Endodermal cell (in vitro differentiated cells): ENCODE results near the gene MTG1. TPM values are rescaled to one million over a fixed set of nuclear protein-coding genes. Genes with fewer than 3 reads are reported as not detected.

Experiments used
- DNase-seq: peaks from one replicate; pipeline ENCODE4 v3.0.0-alpha.2; 2017
- H3K27ac ChIP-seq: 2 replicates; pipeline ENCODE4 v1.5.1; 2013; ENCODE audit warnings: mild to moderate bottlenecking, low read depth, low read length, moderate library complexity
- H3K27me3 ChIP-seq: 2 replicates; pipeline ENCODE4 v1.6.1; 2013; ENCODE audit warnings: mild to moderate bottlenecking, low read length, moderate library complexity; ENCODE audit not compliant: insufficient read depth, control insufficient read depth, poor library complexity, severe bottlenecking
- H3K36me3 ChIP-seq: 2 replicates; pipeline ENCODE4 v1.7.0; 2013; ENCODE audit warnings: mild to moderate bottlenecking, low read length, moderate library complexity; ENCODE audit not compliant: control insufficient read depth, insufficient read depth
- H3K4me1 ChIP-seq: one replicate; pipeline ENCODE4 v1.7.0; 2013; ENCODE audit warnings: low read length; ENCODE audit not compliant: control insufficient read depth, insufficient read depth
- H3K4me3 ChIP-seq: 2 replicates; pipeline ENCODE4 v1.5.1; 2013; ENCODE audit warnings: mild to moderate bottlenecking, low read length, moderate library complexity
- H3K9ac ChIP-seq: 2 replicates; pipeline ENCODE4 v1.6.1; 2013; ENCODE audit warnings: mild to moderate bottlenecking, low read length, moderate library complexity; ENCODE audit not compliant: poor library complexity, severe bottlenecking; ENCODE audit errors: extremely low read depth
- H3K9me3 ChIP-seq: 2 replicates; pipeline ENCODE4 v1.6.1; 2013; ENCODE audit warnings: mild to moderate bottlenecking, low read length, moderate library complexity; ENCODE audit not compliant: control insufficient read depth
- H3K27ac Mint-ChIP-seq: 2 replicates; pipeline ENCODE4 v1.8.0; 2020; ENCODE audit warnings: mixed read lengths
- H3K27me3 Mint-ChIP-seq: 2 replicates; pipeline ENCODE4 v1.8.0; 2021; ENCODE audit warnings: mild to moderate bottlenecking, mixed read lengths; ENCODE audit not compliant: insufficient read depth
- H3K36me3 Mint-ChIP-seq: 2 replicates; pipeline ENCODE4 v1.8.0; 2020; ENCODE audit warnings: low read depth, mixed read lengths
- H3K4me1 Mint-ChIP-seq: 2 replicates; pipeline ENCODE4 v1.8.0; 2020; ENCODE audit warnings: mixed read lengths
- H3K4me3 Mint-ChIP-seq: 2 replicates; pipeline ENCODE4 v1.8.0; 2020; ENCODE audit warnings: mild to moderate bottlenecking, moderate library complexity, mixed read lengths
- H3K9me3 Mint-ChIP-seq: 2 replicates; pipeline ENCODE4 v1.8.0; 2020; ENCODE audit warnings: mild to moderate bottlenecking, mixed read lengths
- WGBS, 2 experiments: methylation state at CpG; one replicate each; pipeline versions ENCODE4 v1.1.5 to v1.1.7; 2013; ENCODE audit warnings: missing lambda C conversion rate in 2 of 2, mixed read lengths in 1 of 2; ENCODE audit not compliant: insufficient coverage in 1 of 2, insufficient read length in 1 of 2; 5-methylcytosine and 5-hydroxymethylcytosine counted together
- total RNA-seq, 2 donors: library from RNA; stranded (reverse); fragmentation: NEBNext Ultra II Directional in 1 of 2; extraction: Animal tissue kit (Norgen Biotek cat#: 25700) in 1 of 2; gene quantifications; 2 replicates in 1 of 2; 3 replicates in 1 of 2; pipeline ENCODE4 v1.2.1, GENCODE V29; 2021
- TF ChIP-seq, protein P1 (sequence below): fragments of 200-600 bp; sonication (generic); conservative IDR thresholded peaks from 2 replicates; pipeline ENCODE4 v1.5.0; 2021; ENCODE audit warnings: antibody characterized with exemption, mild to moderate bottlenecking

The MTG1 gene
- total RNA-seq, 2 donors from 2014 or later = 71.3 to 86.0 TPM

DNA sequence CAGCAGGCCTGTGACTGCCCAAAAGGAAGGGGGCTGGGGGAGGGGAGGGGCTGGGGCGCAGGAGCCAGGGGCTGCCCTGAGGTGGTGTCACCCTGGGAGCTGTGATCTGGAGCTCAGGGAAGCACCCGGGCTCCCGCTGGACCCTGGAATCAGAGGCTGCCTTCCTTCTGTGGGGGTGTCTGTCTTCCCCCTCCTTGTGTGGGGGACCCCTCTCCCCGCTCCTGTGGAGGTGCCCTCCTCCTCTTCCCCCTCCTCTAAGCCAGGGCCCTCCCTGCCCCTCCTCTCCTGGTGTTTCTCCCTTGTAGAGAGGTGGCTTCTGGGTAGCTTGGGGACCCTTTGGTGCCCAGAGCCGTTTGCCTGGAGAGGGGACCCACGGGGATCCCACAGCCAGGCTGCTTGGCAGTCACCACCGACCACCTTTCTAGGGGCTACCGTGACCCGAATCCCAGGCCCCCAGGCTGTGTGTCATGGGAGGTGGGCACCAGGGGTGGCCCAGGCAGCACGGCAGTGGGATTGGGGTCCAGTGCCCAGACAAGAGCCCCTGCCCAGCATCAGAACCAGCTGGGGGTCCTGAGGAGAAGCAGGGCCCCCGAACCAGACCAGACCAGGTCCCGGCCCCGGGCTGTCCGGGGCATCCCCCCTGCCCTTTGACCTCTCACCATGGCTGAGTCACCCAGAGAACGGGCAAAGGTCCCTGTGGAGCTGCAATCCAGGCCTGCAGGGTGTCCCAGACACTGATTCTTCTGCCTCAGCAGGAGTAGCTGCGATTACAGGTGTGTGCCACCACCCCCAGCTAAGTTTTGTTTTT is 46.0 kb upstream of the MTG1 start:
- no peaks in the 10 kb centered on the region for H3K27me3 ChIP-seq
- no peaks in the 10 kb centered on the region for H3K36me3 Mint-ChIP-seq
- peaks cover 5% of the 10 kb centered on the region for H3K4me1 Mint-ChIP-seq
- H3K27ac ChIP-seq = no peak overlapping the region
- H3K4me3 Mint-ChIP-seq = no peak overlapping the region
- no peaks in the 10 kb centered on the region for H3K9me3 Mint-ChIP-seq
- no peak overlapping the region for H3K4me3 ChIP-seq
- DNase-seq = no peak
- H3K36me3 ChIP-seq = no peaks in the 10 kb centered on the region
- 76 to 90% methylated on average over 5 to 15 of the region's 16 CpGs for WGBS, 2 experiments
- H3K27ac Mint-ChIP-seq = no peak overlapping the region
- TF ChIP-seq, protein P1, sequence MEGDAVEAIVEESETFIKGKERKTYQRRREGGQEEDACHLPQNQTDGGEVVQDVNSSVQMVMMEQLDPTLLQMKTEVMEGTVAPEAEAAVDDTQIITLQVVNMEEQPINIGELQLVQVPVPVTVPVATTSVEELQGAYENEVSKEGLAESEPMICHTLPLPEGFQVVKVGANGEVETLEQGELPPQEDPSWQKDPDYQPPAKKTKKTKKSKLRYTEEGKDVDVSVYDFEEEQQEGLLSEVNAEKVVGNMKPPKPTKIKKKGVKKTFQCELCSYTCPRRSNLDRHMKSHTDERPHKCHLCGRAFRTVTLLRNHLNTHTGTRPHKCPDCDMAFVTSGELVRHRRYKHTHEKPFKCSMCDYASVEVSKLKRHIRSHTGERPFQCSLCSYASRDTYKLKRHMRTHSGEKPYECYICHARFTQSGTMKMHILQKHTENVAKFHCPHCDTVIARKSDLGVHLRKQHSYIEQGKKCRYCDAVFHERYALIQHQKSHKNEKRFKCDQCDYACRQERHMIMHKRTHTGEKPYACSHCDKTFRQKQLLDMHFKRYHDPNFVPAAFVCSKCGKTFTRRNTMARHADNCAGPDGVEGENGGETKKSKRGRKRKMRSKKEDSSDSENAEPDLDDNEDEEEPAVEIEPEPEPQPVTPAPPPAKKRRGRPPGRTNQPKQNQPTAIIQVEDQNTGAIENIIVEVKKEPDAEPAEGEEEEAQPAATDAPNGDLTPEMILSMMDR = no peak
- no peaks in the 10 kb centered on the region for H3K4me1 ChIP-seq
- H3K27me3 Mint-ChIP-seq = peaks cover 30% of the 10 kb centered on the region
- H3K9ac ChIP-seq = no peak overlapping the region
- H3K9me3 ChIP-seq = no peaks in the 10 kb centered on the region

DNA sequence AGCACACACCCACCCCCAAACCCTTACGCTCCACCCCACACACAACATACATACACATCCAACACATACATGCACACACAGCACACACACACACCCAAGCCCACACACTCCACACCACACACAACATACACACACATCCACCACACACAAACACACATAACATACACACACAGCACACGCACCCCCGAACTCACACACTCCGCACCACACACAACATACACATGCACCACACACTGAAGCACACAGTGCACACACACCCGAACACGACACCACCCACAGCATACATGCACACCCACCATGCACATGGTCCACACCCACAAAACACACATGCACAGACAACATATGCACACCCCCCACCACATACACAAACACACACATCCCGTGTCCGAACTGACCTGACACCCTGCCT is 44.8 kb upstream of the MTG1 start:
- H3K4me1 Mint-ChIP-seq = peaks cover 7% of the 10 kb centered on the region
- TF ChIP-seq, protein P1 = no peak

DNA sequence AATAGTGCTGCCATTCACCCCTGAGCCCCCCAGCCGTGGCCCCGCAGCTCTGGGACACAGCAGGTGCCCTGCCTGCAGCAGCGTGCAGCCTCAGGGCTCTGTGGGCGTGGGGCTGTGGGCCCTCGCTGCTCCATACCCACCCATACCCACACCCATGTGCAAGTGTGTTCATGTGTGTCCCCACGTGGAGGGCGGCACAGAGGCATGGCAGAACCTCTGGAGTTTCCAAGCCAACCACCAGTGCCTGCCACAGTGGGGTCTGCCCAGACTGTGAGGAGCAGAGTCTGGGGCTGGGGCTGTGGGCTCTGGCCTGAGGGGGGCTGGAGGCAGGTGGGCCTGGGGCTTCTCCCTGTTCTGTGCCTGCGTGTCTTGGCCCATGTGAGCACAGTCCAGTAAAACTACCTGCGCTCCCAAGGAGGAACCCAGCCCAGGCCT is 44.4 kb upstream of the MTG1 start:
- H3K27ac ChIP-seq = no peak overlapping the region
- no peaks in the 10 kb centered on the region for H3K4me1 ChIP-seq
- peaks cover 7% of the 10 kb centered on the region for H3K4me1 Mint-ChIP-seq
- peaks cover 3% of the 10 kb centered on the region for H3K36me3 ChIP-seq
- H3K4me3 ChIP-seq = no peak overlapping the region
- no peaks in the 10 kb centered on the region for H3K27me3 ChIP-seq
- H3K27me3 Mint-ChIP-seq = peaks cover 16% of the 10 kb centered on the region
- no peak for DNase-seq
- no peaks in the 10 kb centered on the region for H3K9me3 ChIP-seq
- H3K4me3 Mint-ChIP-seq = no peak overlapping the region
- H3K9me3 Mint-ChIP-seq = no peaks in the 10 kb centered on the region
- WGBS, 2 experiments = 91 to 93% methylated on average over 2 to 9 of the region's 9 CpGs
- no peak overlapping the region for H3K27ac Mint-ChIP-seq
- H3K36me3 Mint-ChIP-seq = no peaks in the 10 kb centered on the region
- TF ChIP-seq, protein P1 = no peak
- no peak overlapping the region for H3K9ac ChIP-seq

More for the DNA sequence above, 44.8 kb upstream of the MTG1 start:
- Mint-ChIP-seq H3K9me3 (no peaks in the 10 kb centered on the region), H3K36me3 (no peaks in the 10 kb centered on the region), H3K4me3 (no peak overlapping the region), H3K27ac (no peak overlapping the region), H3K27me3 (peaks cover 20% of the 10 kb centered on the region)
- WGBS, 2 experiments = 83 to 93% methylated on average over 1 to 8 of the region's 8 CpGs
- no peaks in the 10 kb centered on the region for H3K4me1 ChIP-seq
- H3K27ac ChIP-seq = no peak overlapping the region
- DNase-seq = no peak
- H3K36me3 ChIP-seq = peaks cover 1% of the 10 kb centered on the region
- H3K9ac ChIP-seq = no peak overlapping the region
- H3K9me3 ChIP-seq = no peaks in the 10 kb centered on the region
- H3K27me3 ChIP-seq = no peaks in the 10 kb centered on the region
- H3K4me3 ChIP-seq = no peak overlapping the region
